Measurements from ENCODE around the gene DNAJB1.
A peak's percentile ranks its signal among the peaks of the same experiment; 100 is the strongest.
"Not testable (repeated sequence)": the region's sequence is repeated elsewhere in the genome, so short reads cannot be mapped to it uniquely, and the experiment has no call there.

DNAJB1 gene

GRCh38 chr19:14552006-14552360, 33.8 kb upstream of the DNAJB1 start:
- DNase-seq = not testable (repeated sequence)

- peak; percentile 83 for DNase-seq
These were observed 33.2 kb upstream of the DNAJB1 start for GRCh38 chr19:14551134-14552005.

GRCh38 chr19:14550201-14550754, 32.1 kb upstream of the DNAJB1 start:
- DNase-seq = peak; percentile 32

- DNase-seq = no peak
These were observed 27.5 kb upstream of the DNAJB1 start for GRCh38 chr19:14545716-14546082.

GRCh38 chr19:14544977-14545715, 26.9 kb upstream of the DNAJB1 start:
- no peak for DNase-seq

GRCh38 chr19:14544047-14544446, 25.9 kb upstream of the DNAJB1 start:
- DNase-seq = no peak

GRCh38 chr19:14542711-14543328, 24.6 kb upstream of the DNAJB1 start:
- DNase-seq = no peak

- DNase-seq = not testable (repeated sequence)
These were observed 23.8 kb upstream of the DNAJB1 start for GRCh38 chr19:14541979-14542378.

- DNase-seq = no peak
These were observed 22.7 kb upstream of the DNAJB1 start for GRCh38 chr19:14540741-14541525.

GRCh38 chr19:14536926-14537692, 18.9 kb upstream of the DNAJB1 start:
- peak; percentile 73 for DNase-seq

GRCh38 chr19:14533450-14533849, 15.3 kb upstream of the DNAJB1 start:
- no peak for DNase-seq

GRCh38 chr19:14530506-14530905, 12.3 kb upstream of the DNAJB1 start:
- no peak for DNase-seq

- no peak for DNase-seq
These were observed 11.8 kb upstream of the DNAJB1 start for GRCh38 chr19:14530005-14530348.

- peak; percentile 100 for DNase-seq
These were observed 11.2 kb upstream of the DNAJB1 start, which contains the start of gene TECR for GRCh38 chr19:14529254-14530004. TECR (plus strand) TSS chr19:14529594; CDS start chr19:14529697, 103 bp downstream.

- DNase-seq = no peak
These were observed 10.4 kb upstream of the DNAJB1 start for GRCh38 chr19:14528419-14529253.

- no peak for DNase-seq
These were observed 8.2 kb upstream of the DNAJB1 start for GRCh38 chr19:14526423-14526822.

- no peak for DNase-seq
These were observed 7.5 kb upstream of the DNAJB1 start for GRCh38 chr19:14525729-14526128.

- DNase-seq = no peak
These were observed 2.3 kb upstream of the DNAJB1 start for GRCh38 chr19:14520543-14520942.

GRCh38 chr19:14519860-14520407, 1.7 kb upstream of the DNAJB1 start:
- peak; percentile 32 for DNase-seq
